OCI-LY1 (cell line): ENCODE measurements around the gene BPIFA2.

Experiments
- H2AFZ ChIP-seq: fragments of 200-600 bp; sonication (generic), shearing (Covaris generic); 2 replicates; pipeline ENCODE4 v1.6.0; 2014; ENCODE audit warnings: antibody characterized with exemption, mild to moderate bottlenecking, low read length
- H3F3A ChIP-seq: fragments of 200-600 bp; sonication (generic), shearing (Covaris generic); 2 replicates; pipeline ENCODE4 v1.6.0; 2014; ENCODE audit warnings: mild to moderate bottlenecking, antibody characterized with exemption, low read length, moderate library complexity; ENCODE audit not compliant: insufficient read depth
- H3K27ac ChIP-seq: fragments of 200-600 bp; sonication (generic); 2 replicates; pipeline ENCODE4 v1.5.1; 2014; ENCODE audit warnings: low read length, mixed run types, mild to moderate bottlenecking, low read depth; ENCODE audit not compliant: poor library complexity, severe bottlenecking
- H3K27me3 ChIP-seq: fragments of 200-600 bp; sonication (generic); 2 replicates; pipeline ENCODE4 v1.6.0; 2014; ENCODE audit warnings: antibody characterized with exemption, mild to moderate bottlenecking, low read length, moderate library complexity; ENCODE audit not compliant: insufficient read depth
- H3K36me3 ChIP-seq: fragments of 200-600 bp; sonication (generic); 2 replicates; pipeline ENCODE4 v1.6.1; 2014; ENCODE audit warnings: mild to moderate bottlenecking, antibody characterized with exemption, low read length, moderate library complexity, mixed read lengths; ENCODE audit not compliant: insufficient read depth
- H3K4me1 ChIP-seq: fragments of 200-600 bp; sonication (generic); 2 replicates; pipeline ENCODE4 v1.5.1; 2014; ENCODE audit warnings: mild to moderate bottlenecking, low read length, moderate library complexity; ENCODE audit not compliant: insufficient read depth, severe bottlenecking
- H3K4me2 ChIP-seq: fragments of 200-600 bp; sonication (generic), shearing (Covaris generic); 2 replicates; pipeline ENCODE4 v1.6.1; 2014; ENCODE audit warnings: low read length
- H3K4me3 ChIP-seq: fragments of 200-600 bp; sonication (generic); 2 replicates; pipeline ENCODE4 v1.5.1; 2014; ENCODE audit warnings: low read length, low read depth, mild to moderate bottlenecking, mixed read lengths; ENCODE audit not compliant: poor library complexity, severe bottlenecking
- H3K79me2 ChIP-seq: fragments of 200-600 bp; shearing (Covaris generic); 2 replicates; pipeline ENCODE4 v1.6.1; 2016; ENCODE audit warnings: mixed run types, low read length, mixed read lengths; ENCODE audit not compliant: insufficient read depth
- H3K9ac ChIP-seq: fragments of 200-600 bp; sonication (generic), shearing (Covaris generic); 2 replicates; pipeline ENCODE4 v1.6.1; 2014; ENCODE audit warnings: mild to moderate bottlenecking, low read length, mixed read lengths
- H3K9me2 ChIP-seq: fragments of 200-600 bp; sonication (generic), shearing (Covaris generic); 2 replicates; pipeline ENCODE4 v1.6.1; 2014; ENCODE audit warnings: low read depth, mild to moderate bottlenecking, low read length, mixed read lengths
- H3K9me3 ChIP-seq: fragments of 200-600 bp; shearing (Covaris generic); 2 replicates; pipeline ENCODE4 v1.6.1; 2014; ENCODE audit warnings: low read length, mixed read lengths
- H4K20me1 ChIP-seq: fragments of 200-600 bp; sonication (generic), shearing (Covaris generic); 2 replicates; pipeline ENCODE4 v1.6.0; 2016; ENCODE audit warnings: mild to moderate bottlenecking, low read length; ENCODE audit not compliant: insufficient read depth
- EZH2 ChIP-seq: fragments of 200-600 bp; sonication (generic), shearing (Covaris generic); IDR thresholded peaks from 2 replicates; pipeline ENCODE4 v1.8.0; 2017; ENCODE audit warnings: borderline replicate concordance, mixed run types, mild to moderate bottlenecking, antibody characterized with exemption, low read length, moderate library complexity, mixed read lengths
- TF ChIP-seq, protein P1 (sequence below): fragments of 200-600 bp; sonication (generic), shearing (Covaris generic); IDR thresholded peaks from 2 replicates; pipeline ENCODE4 v1.5.1; 2017; ENCODE audit warnings: mild to moderate bottlenecking, antibody characterized with exemption, low read length, moderate library complexity, mixed read lengths

Gene BPIFA2

GRCh38 chr20:33229843-33230242 lies 61.9 kb downstream of the BPIFA2 start:
- no peaks in the 10 kb centered on the region for H3K36me3 ChIP-seq
- H3K79me2 ChIP-seq: no peaks in the 10 kb centered on the region
- H3K27me3 ChIP-seq: peaks cover 4% of the 10 kb centered on the region; the same call in 1 of the 2 replicates
- H3F3A ChIP-seq: no peaks in the 10 kb centered on the region
- H3K4me1 ChIP-seq: no peaks in the 10 kb centered on the region
- TF ChIP-seq, protein P1, sequence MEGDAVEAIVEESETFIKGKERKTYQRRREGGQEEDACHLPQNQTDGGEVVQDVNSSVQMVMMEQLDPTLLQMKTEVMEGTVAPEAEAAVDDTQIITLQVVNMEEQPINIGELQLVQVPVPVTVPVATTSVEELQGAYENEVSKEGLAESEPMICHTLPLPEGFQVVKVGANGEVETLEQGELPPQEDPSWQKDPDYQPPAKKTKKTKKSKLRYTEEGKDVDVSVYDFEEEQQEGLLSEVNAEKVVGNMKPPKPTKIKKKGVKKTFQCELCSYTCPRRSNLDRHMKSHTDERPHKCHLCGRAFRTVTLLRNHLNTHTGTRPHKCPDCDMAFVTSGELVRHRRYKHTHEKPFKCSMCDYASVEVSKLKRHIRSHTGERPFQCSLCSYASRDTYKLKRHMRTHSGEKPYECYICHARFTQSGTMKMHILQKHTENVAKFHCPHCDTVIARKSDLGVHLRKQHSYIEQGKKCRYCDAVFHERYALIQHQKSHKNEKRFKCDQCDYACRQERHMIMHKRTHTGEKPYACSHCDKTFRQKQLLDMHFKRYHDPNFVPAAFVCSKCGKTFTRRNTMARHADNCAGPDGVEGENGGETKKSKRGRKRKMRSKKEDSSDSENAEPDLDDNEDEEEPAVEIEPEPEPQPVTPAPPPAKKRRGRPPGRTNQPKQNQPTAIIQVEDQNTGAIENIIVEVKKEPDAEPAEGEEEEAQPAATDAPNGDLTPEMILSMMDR: no peak
- TF ChIP-seq EZH2: no peak
- no peak overlapping the region for H3K9ac ChIP-seq
- H3K4me3 ChIP-seq: no peak overlapping the region
- H4K20me1 ChIP-seq: no peaks in the 10 kb centered on the region
- no peaks in the 10 kb centered on the region for H3K9me3 ChIP-seq
- H3K9me2 ChIP-seq: no peaks in the 10 kb centered on the region
- no peak overlapping the region for H3K4me2 ChIP-seq
- H2AFZ ChIP-seq: no peak overlapping the region
- H3K27ac ChIP-seq: no peak overlapping the region
